Stimulated activated CD8-positive, alpha-beta memory T cell treated with anti-CD3 and anti-CD28 coated beads, Interleukin-15, amount 100 ng/mL, for 48 hours (primary cell): Measurements from ENCODE around the gene CEP131.

Source experiments
- DNase-seq, 2 donors: peaks; one replicate each; pipeline ENCODE4 v3.0.0-alpha.2; 2020; ENCODE audit warnings: low read depth in 2 of 2

Gene CEP131

GRCh38 chr17:81200201-81200600 lies 22.6 kb downstream of the CEP131 start:
- DNase-seq = no peak

GRCh38 chr17:81199482-81199830 lies 23.3 kb downstream of the CEP131 start:
- DNase-seq = no peak

- DNase-seq = no peak
Observed at GRCh38 chr17:81198826-81199481, 23.8 kb downstream of the CEP131 start.

- DNase-seq = no peak
Observed at GRCh38 chr17:81197831-81198490, 24.8 kb downstream of the CEP131 start.

GRCh38 chr17:81197409-81197795 lies 25.4 kb downstream of the CEP131 start:
- no peak for DNase-seq

- no peak for DNase-seq
Observed at GRCh38 chr17:81196505-81197408, 26.0 kb downstream of the CEP131 start.

- no peak for DNase-seq
Observed at GRCh38 chr17:81195941-81196495, 26.7 kb downstream of the CEP131 start.

GRCh38 chr17:81194941-81195901 lies 27.5 kb downstream of the CEP131 start:
- no peak for DNase-seq

- no peak for DNase-seq
Observed at GRCh38 chr17:81194225-81194760, 28.5 kb downstream of the CEP131 start.

GRCh38 chr17:81193470-81194224 lies 29.1 kb downstream of the CEP131 start:
- no peak for DNase-seq

- no peak for DNase-seq
Observed at GRCh38 chr17:81193051-81193410, 29.7 kb downstream of the CEP131 start.

- no peak for DNase-seq
Observed at GRCh38 chr17:81192386-81193050, 30.2 kb downstream of the CEP131 start.

GRCh38 chr17:81191646-81192045 lies 31.1 kb downstream of the CEP131 start:
- no peak for DNase-seq

- no peak for DNase-seq
Observed at GRCh38 chr17:81191116-81191515, 31.6 kb downstream of the CEP131 start.

- DNase-seq = no peak
Observed at GRCh38 chr17:81190591-81190990, 32.2 kb downstream of the CEP131 start.

- no peak for DNase-seq
Observed at GRCh38 chr17:81189670-81190530, 32.9 kb downstream of the CEP131 start.

- DNase-seq = no peak
Observed at GRCh38 chr17:81189016-81189415, 33.7 kb downstream of the CEP131 start.

GRCh38 chr17:81188491-81188840 lies 34.3 kb downstream of the CEP131 start:
- DNase-seq = no peak
